Measurements from ENCODE around the gene UCN3.

Gene UCN3

GRCh38 chr10:5364890-5365338 lies at the start of gene UCN3:
UCN3 (plus strand) TSS chr10:5364966; CDS start chr10:5373721, 8,755 bp downstream.
- TF ChIP-seq, protein P1, sequence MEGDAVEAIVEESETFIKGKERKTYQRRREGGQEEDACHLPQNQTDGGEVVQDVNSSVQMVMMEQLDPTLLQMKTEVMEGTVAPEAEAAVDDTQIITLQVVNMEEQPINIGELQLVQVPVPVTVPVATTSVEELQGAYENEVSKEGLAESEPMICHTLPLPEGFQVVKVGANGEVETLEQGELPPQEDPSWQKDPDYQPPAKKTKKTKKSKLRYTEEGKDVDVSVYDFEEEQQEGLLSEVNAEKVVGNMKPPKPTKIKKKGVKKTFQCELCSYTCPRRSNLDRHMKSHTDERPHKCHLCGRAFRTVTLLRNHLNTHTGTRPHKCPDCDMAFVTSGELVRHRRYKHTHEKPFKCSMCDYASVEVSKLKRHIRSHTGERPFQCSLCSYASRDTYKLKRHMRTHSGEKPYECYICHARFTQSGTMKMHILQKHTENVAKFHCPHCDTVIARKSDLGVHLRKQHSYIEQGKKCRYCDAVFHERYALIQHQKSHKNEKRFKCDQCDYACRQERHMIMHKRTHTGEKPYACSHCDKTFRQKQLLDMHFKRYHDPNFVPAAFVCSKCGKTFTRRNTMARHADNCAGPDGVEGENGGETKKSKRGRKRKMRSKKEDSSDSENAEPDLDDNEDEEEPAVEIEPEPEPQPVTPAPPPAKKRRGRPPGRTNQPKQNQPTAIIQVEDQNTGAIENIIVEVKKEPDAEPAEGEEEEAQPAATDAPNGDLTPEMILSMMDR (IDR thresholded peaks at IDR 0.05; ENCODE audit: insufficient read depth, low read length, missing control alignments), result no peak
- POLR2A ChIA-PET, result no interaction called here

DNA sequence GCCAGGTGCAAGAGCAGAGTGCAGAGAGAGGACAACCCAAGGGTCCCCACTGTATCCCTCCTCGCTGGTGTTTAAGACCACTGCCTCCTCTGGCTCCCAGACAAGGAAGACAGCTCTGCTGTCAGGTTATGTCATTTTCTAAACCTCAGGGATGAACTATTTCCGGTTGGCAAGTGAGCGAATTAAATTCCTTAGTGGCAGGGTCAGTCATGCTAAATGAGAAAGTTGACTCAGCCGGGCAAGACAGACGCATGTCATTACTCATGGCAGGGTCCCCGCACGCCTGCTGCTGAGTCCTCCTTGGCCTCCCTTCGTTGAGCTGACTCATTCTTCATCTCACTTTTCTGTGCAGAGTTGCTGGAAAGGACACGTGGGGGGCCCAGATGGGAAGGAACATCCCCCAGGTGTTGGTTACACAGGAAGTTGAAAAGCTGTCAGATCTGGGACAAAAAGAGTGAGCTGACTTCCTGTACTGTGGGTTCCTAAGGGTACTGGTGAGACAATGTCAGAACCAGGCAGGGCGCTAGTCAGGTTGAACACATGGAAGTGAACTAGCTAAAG lies 47.1 kb upstream of the UCN3 start:
- no peak overlapping the region for H3K4me3 ChIP-seq (ENCODE audit: low read depth, low read length)
- TF ChIP-seq, protein P1 (IDR thresholded peaks at IDR 0.05; ENCODE audit: insufficient read depth, low read length, missing control alignments), result no peak
- DNase-seq (ENCODE audit: low read depth, low spot score), result peak; percentile 53
- ChIA-PET POLR2A (no interaction called here), CTCF (no interaction called here)

More at GRCh38 chr10:5364890-5365338, at the start of gene UCN3:
- CTCF ChIA-PET, result no interaction called here
- DNase-seq (ENCODE audit: low read depth, low spot score), result no peak
- H3K4me3 ChIP-seq (ENCODE audit: low read depth, low read length), result no peak within 1 kb of the TSS

GRCh38 chr10:5318148-5318547 lies 46.6 kb upstream of the UCN3 start:
- TF ChIP-seq, protein P1 (IDR thresholded peaks at IDR 0.05; ENCODE audit: insufficient read depth, low read length, missing control alignments), result no peak
- ChIA-PET POLR2A (no interaction called here), CTCF (no interaction called here)
- DNase-seq (ENCODE audit: low read depth, low spot score), result no peak
- no peak overlapping the region for H3K4me3 ChIP-seq (ENCODE audit: low read depth, low read length)

DNA sequence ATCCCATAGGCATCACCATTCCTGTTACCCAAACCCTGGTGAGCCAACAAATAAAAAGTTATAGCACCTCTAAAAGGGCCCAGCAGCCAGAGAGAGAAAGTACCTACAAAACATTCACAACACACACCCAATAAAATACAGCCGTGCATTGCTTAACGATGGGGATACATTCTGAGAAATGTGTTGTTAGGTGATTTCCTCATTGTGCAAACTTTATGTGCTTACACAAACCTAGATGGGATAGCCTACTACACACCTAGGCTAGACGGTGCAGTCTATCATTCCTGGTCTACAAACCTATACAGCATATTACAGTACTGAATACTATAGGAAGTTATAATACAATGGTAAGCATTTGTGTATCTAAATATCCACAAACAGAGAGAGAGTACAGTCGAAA lies 44.9 kb upstream of the UCN3 start:
- CTCF ChIA-PET, result no interaction called here
- no peak for DNase-seq (ENCODE audit: low read depth, low spot score)
- no peak overlapping the region for H3K4me3 ChIP-seq (ENCODE audit: low read depth, low read length)
- POLR2A ChIA-PET, result no interaction called here
- TF ChIP-seq, protein P1 (IDR thresholded peaks at IDR 0.05; ENCODE audit: insufficient read depth, low read length, missing control alignments), result no peak

GRCh38 chr10:5321273-5321672 lies 43.5 kb upstream of the UCN3 start:
- TF ChIP-seq, protein P1 (IDR thresholded peaks at IDR 0.05; ENCODE audit: insufficient read depth, low read length, missing control alignments), result no peak
- no peak for DNase-seq (ENCODE audit: low read depth, low spot score)
- ChIA-PET CTCF (no interaction called here), POLR2A (no interaction called here)
- no peak overlapping the region for H3K4me3 ChIP-seq (ENCODE audit: low read depth, low read length)

DNA sequence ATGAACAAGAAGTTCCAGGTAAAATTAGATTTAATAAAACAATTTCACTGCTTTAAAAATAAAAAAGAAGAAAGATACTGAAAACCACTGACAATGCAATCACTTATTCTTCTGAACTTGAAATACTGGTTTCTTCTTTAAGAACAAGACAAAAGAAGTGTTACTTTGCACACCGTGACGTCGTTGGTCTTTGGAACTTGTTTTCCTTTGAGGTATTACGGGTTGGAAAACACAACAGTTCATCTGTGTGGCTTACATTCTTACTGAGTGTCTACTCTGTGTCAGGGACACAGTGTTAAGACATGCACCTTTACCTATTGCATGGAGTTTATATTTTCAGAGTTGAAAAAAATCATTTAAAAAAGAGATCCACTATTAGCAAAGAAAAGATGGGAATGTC lies 41.3 kb upstream of the UCN3 start:
- ChIA-PET POLR2A (no interaction called here), CTCF (interaction anchor here (1.3 kb wide), 1 partner anchor 60 kb away, joined by 4 read pairs; no protein-coding TSS in a partner anchor)
- no peak overlapping the region for H3K4me3 ChIP-seq (ENCODE audit: low read depth, low read length)
- DNase-seq (ENCODE audit: low read depth, low spot score), result no peak
- TF ChIP-seq, protein P1 (IDR thresholded peaks at IDR 0.05; ENCODE audit: insufficient read depth, low read length, missing control alignments), result no peak
